Embryonic facial prominence (tissue), 1 donor: ENCODE measurements around the gene FUT8.
"Not testable (repeated sequence)": the region's sequence is repeated elsewhere in the genome, so short reads cannot be mapped to it uniquely, and the experiment has no call there.

Experiments
- DNase-seq: peaks from one replicate; pipeline ENCODE4 v3.0.0-alpha.2; 2016; ENCODE audit errors: extremely low spot score

FUT8 gene

DNA sequence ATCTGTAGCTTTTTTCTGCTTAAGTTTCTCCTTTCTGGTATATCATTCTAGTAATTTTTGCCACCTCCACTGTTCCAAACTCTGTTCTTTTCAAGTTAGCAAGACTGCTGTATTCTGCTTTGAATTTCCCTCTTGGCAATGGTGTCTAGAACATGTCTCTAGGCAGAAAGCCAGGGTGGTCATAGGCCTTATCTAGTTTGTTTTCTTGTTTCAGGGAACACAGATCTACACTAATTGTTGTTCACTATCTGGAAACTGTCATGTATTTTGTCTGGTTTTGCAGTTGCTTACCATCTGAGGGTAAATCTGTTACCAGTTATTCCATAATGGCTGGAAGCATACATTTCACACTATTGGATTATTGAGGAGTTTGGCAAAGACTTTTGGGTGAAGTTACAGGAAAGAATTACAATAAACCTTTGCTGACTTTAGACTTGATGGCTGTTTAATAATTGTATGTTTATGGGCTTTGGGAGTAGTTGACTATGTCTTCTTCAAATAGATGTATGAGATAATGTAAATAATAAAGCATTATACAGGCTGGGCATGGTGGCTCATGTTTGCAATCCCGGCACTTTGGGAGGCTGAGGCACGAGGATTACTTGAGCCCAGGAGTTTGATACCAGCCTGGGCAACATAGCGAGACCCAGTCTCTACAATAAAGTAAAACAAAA, 41.4 kb downstream of the FUT8 start:
- DNase-seq, result no peak

DNA sequence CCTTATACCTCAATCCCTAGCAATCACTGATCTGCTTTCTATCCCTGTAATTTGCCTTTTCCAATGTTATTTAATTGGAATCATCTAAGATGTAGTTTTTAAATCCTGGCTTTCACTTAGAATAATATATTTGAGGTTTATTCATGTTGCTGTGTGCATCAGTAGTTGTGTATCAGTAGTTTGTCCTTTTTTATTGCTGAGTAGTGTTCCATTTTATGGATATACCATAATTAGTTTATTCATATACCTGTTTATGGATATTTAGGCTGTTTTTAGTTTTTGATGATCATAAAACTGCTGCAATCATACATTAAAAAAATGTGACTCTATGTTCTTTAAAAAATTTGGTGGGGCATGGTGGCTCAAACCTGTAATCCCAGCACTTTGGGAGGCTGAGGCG, 43.7 kb downstream of the FUT8 start:
- no peak for DNase-seq

- no peak for DNase-seq
These were observed 49.2 kb downstream of the FUT8 start for GRCh38 chr14:65461730-65462129.

GRCh38 chr14:65462411-65462810, 49.9 kb downstream of the FUT8 start:
- no peak for DNase-seq

- no peak for DNase-seq
These were observed 53.1 kb downstream of the FUT8 start for GRCh38 chr14:65465584-65465983.

GRCh38 chr14:65467926-65468325, 55.4 kb downstream of the FUT8 start:
- DNase-seq, result not testable (repeated sequence)

GRCh38 chr14:65469903-65470302, 57.4 kb downstream of the FUT8 start:
- no peak for DNase-seq

DNA sequence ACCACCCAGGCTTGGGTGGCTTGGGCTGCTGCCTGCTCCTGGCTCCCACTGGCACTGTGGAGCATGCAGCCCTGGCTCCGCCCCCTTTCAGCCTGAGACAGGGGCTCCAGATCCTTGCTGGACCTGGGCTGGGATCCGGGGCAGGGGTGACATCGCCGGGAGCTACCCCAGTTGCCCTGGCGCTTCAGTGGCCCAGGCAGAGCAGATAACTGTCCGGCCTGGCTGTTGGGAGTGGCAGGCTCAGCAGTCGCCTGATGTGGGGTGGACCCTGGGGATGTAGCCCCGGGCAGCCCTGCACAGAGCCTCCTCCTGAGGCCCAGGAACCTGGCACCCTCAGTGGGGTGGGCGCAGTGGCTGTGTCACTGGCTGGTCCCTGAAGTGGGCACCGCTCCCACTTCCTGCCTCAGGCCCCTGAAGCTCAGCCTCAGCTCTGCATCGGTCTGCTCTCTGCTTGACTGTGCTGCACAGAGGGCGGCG, 57.9 kb downstream of the FUT8 start:
- DNase-seq, result no peak

- no peak for DNase-seq
These were observed 58.7 kb downstream of the FUT8 start for GRCh38 chr14:65471038-65471878.

- DNase-seq, result no peak
These were observed 59.7 kb downstream of the FUT8 start for GRCh38 chr14:65472189-65472588.

- no peak for DNase-seq
These were observed 63.9 kb downstream of the FUT8 start for GRCh38 chr14:65476273-65476941.

DNA sequence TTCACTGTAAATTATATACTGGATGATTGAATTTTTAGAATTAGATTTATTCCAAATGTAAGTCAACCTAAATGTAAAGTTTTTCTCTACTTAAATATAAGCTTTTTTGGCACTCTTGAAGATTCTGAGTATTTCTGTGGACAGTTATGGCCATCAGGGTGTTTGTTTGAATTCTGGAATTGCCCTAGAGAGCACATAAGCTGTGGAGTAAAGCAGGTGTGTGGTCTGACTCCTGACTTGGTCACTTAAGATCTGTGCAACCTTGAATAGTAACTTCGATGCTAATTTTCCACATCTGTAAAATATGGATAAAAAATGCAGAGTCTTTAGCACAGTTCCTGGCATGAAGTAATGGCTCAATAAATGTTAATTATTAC, 64.4 kb downstream of the FUT8 start:
- DNase-seq, result no peak

DNA sequence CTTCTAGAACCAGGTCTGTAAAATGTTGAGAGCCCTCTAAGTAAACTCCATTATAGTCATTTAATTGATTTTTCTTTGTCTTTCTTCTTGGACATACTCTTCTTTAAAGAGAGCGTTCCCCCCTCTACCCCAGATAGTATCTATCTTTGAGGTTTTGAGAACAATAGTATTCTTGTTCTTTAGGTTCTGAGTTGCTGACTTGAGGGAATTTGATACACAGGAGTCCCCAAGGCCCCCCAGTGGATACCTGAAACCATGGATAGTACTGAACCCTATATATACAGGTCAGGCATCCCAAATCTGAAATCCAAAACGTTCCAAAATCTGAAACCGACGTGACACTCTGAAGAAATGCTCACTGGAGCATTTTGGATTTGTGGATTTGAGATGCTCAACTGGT, 65.5 kb downstream of the FUT8 start:
- DNase-seq, result no peak

DNA sequence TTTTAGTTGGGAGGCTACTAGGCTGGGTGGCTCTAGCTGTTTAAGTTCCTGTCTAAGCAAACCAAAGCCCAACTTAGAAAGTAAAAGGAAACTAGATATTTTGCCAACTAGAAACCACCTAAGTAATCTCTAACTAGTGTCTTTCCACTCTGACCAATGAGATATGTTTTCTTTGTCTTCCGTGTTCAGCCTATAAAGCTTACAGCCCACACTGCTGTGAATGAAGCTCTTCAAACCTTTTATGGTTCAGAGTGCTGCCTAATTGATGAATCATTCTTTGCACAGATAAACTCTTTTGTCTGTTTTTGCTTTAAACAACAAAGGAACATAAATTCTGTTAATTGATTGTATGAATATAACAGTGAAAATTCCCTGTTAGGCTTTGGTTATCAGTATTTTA, 66.1 kb downstream of the FUT8 start:
- DNase-seq, result no peak

- DNase-seq, result no peak
These were observed 66.9 kb downstream of the FUT8 start for GRCh38 chr14:65479386-65479785.

GRCh38 chr14:65482757-65483438, 70.4 kb downstream of the FUT8 start:
- DNase-seq, result no peak

- no peak for DNase-seq
These were observed 71.1 kb downstream of the FUT8 start for GRCh38 chr14:65483647-65484046.

GRCh38 chr14:65485516-65485915, 73.0 kb downstream of the FUT8 start:
- no peak for DNase-seq

- no peak for DNase-seq
These were observed 74.3 kb downstream of the FUT8 start for GRCh38 chr14:65486863-65487262.

DNA sequence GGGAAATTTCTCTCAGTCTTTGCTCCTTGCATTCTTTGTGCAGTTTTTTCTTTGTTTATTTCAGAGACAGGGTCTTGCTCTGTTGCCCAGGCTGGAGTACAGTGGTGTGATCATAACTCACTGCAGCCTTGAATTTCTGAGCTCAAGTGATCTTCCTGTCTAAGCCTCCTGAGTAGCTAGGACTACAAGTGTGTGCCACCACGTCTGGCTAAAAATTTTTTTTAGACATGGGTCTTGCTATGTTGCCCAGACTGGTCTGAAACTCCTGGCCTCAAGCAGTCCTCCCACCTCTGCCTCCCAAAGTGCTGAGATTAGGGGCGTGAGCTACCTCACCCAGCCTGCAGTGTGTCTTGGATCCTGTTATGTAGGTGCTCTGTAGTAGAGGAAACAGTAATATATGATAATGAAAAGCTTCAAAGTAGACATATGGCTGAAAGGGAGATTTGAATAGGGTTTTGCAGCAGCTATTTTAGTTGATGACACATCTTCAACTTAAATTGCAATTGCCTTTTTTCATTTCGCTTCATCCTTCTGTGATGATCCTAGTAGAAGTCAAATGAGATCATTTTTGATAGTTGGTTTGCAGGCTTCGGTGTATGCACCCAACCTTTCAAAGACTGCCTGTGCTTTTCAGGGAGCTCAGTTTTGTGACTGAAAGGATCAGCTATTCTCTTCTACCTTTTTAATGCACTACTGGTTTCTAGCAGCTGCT, 75.4 kb downstream of the FUT8 start:
- DNase-seq, result no peak

DNA sequence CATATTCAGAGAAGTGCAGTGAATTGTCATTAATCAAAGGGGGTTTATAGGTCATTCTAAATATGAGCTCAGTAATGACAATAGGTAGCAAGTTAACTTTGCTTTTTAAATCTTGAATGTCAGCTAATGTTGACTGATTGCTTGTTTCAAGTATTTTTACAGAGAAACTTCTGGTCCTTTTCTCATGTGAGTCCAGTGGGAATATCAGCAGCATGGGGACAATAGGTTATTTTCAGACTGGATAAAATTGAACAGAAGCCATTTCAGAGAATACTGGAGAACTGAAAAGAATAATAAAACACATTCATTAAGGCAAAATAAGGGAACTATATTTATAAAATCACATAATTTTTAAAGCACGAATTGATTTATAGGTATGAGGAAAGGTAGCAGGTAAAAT, 78.7 kb downstream of the FUT8 start:
- no peak for DNase-seq
